GM03348 (cell line): ENCODE measurements around the gene PKP4.
A peak's percentile ranks its signal among the peaks of the same experiment; 100 is the strongest.

ENCODE experiments used
- DNase-seq: peaks from one replicate; pipeline ENCODE4 v3.0.0; 2012; ENCODE audit warnings: low spot score

PKP4 gene

GRCh38 chr2:158598862-158599517 lies 142.2 kb downstream of the PKP4 start:
- DNase-seq = no peak

- DNase-seq = no peak
Measured at GRCh38 chr2:158599609-158600008, 142.9 kb downstream of the PKP4 start.

- DNase-seq = peak; percentile 85
Measured at GRCh38 chr2:158600155-158600802, 143.5 kb downstream of the PKP4 start.

- no peak for DNase-seq
Measured at GRCh38 chr2:158602027-158602426, 145.3 kb downstream of the PKP4 start.

- no peak for DNase-seq
Measured at GRCh38 chr2:158603205-158603604, 146.5 kb downstream of the PKP4 start.

- DNase-seq = no peak
Measured at GRCh38 chr2:158603986-158604385, 147.2 kb downstream of the PKP4 start.

GRCh38 chr2:158610059-158610458 lies 153.3 kb downstream of the PKP4 start:
- DNase-seq = no peak

GRCh38 chr2:158616480-158617000 lies 159.8 kb downstream of the PKP4 start:
- no peak for DNase-seq

GRCh38 chr2:158618891-158619490 lies 162.2 kb downstream of the PKP4 start:
- DNase-seq = no peak

- peak; percentile 11 for DNase-seq
Measured at GRCh38 chr2:158619496-158619895, 162.7 kb downstream of the PKP4 start.

GRCh38 chr2:158620656-158621055 lies 163.9 kb downstream of the PKP4 start:
- DNase-seq = no peak

GRCh38 chr2:158624071-158624667 lies 167.4 kb downstream of the PKP4 start:
- DNase-seq = no peak

- no peak for DNase-seq
Measured at GRCh38 chr2:158624961-158625360, 168.2 kb downstream of the PKP4 start.

- no peak for DNase-seq
Measured at GRCh38 chr2:158629116-158629515, 172.4 kb downstream of the PKP4 start.

GRCh38 chr2:158633261-158633660 lies 176.5 kb downstream of the PKP4 start:
- no peak for DNase-seq

- DNase-seq = no peak
Measured at GRCh38 chr2:158634627-158635026, 177.9 kb downstream of the PKP4 start.

GRCh38 chr2:158635961-158636601 lies 179.3 kb downstream of the PKP4 start:
- DNase-seq = no peak

- DNase-seq = no peak
Measured at GRCh38 chr2:158637357-158637756, 180.6 kb downstream of the PKP4 start.

GRCh38 chr2:158644139-158644538 lies 187.4 kb downstream of the PKP4 start:
- DNase-seq = peak; percentile 67

GRCh38 chr2:158645299-158645698 lies 188.5 kb downstream of the PKP4 start:
- no peak for DNase-seq

- no peak for DNase-seq
Measured at GRCh38 chr2:158647436-158648231, 190.9 kb downstream of the PKP4 start.

GRCh38 chr2:158649846-158650245 lies 193.1 kb downstream of the PKP4 start:
- no peak for DNase-seq
